CD4-positive, alpha-beta T cell treated with Interleukin-4 for 4 hours (primary cell): ENCODE measurements around the gene SYT8.
A peak's percentile ranks its signal among the peaks of the same experiment; 100 is the strongest.
"Not testable (repeated sequence)": the region's sequence is repeated elsewhere in the genome, so short reads cannot be mapped to it uniquely, and the experiment has no call there.

ENCODE experiments used
- DNase-seq: peaks from one replicate; pipeline ENCODE4 v3.0.0-alpha.2; 2020

Gene SYT8

DNA sequence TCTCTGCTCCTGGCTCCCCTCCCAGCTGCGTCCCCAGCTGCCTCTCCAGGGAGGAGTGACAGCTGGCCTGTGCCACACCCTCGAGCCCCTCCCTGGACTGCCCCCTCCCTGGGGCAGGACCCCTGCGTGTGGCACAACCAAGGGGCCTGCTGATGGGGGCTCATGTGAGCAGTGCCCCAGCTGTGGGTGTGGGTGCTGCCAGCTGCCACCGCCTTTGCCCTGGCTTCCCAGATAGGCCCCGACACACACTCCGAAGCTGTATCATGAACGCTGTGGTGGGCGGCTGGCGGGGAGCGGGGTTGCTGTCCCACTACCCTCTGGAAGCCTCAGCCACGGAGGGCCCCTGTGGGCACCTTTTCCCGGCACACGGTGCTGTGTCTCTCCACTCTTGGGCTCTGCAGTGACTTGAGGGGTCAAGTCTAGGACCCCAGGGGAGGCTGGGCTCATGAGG, 41.1 kb downstream of the SYT8 start:
- DNase-seq = not testable (repeated sequence)

DNA sequence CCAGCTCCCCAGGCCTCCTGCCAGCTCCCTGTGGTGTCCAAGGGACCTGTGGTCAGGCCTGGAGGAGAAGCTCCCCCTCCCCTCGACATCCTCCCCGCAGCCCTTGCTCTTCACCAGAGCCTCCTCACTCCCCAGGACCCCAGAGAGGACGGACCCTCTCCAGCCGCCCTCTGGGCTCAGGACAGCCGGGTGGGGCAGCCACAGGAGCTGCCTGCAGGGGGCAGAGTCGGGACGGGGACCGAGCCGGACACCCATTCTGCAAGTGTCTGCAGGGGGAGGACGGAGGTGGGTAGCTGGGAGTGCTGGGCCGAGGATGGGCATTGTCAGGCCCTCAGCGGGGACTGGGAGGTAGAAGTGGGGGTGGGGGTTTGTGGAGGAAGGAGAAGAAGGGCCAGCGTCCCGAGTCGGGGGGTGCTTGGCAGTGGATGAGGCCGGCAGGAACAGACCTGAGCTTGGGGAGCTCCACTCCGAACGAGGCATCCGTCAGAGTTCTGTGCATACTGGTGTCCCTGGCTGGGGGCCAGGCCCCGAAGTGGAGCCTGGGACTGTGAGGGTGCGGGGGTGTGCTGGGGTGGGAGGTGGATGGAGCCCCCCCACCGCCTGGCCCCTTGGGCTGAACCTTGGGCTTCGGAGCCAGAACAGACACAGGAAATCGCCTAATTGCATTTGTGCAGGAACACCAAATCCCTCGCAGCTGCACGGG, 41.7 kb downstream of the SYT8 start:
- no peak for DNase-seq

DNA sequence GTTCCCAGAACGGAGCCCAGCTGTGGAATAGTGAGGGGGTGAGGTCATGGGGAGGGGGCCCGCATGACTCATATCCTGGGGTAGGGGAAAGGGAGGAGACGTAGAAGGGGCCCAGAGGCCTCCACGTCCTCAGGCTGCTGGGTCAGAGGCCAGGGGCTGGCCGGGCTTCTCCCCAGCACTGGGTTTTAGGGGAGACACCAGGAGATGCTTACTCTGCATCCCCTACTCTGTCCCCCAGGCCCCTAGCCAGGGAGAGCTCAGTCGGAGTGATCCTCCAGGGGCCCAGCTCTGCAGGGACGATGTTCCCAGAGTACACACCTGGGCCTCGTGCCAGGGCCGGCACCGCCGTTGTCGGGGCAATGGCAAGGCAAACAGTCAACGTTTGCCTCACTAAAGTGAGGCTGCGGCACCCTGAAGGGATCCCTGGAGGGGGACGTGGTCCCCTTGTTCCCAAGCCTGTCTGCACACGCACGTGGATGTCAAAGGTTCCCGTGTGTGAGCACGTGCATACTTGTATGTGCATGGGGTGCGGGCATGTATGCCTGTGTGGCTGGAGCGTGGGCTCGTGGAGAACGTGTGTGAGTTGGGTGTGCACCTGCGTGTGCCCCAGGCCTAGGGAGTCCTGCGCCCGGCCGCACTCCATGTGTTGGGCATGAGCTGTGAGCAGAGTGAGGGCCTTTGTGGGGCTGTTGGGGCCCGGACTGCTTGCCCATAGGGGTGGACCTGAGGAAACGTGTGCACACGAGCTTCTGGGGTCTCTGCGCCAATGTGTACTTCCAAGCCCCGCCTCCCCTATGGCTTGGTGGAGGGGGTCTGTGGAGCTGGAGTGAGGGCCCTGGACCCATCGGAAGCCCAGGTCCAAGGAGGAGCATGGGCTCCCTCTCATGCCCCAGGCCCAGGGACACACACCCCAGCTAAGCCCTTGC, 42.7 kb downstream of the SYT8 start:
- no peak for DNase-seq

DNA sequence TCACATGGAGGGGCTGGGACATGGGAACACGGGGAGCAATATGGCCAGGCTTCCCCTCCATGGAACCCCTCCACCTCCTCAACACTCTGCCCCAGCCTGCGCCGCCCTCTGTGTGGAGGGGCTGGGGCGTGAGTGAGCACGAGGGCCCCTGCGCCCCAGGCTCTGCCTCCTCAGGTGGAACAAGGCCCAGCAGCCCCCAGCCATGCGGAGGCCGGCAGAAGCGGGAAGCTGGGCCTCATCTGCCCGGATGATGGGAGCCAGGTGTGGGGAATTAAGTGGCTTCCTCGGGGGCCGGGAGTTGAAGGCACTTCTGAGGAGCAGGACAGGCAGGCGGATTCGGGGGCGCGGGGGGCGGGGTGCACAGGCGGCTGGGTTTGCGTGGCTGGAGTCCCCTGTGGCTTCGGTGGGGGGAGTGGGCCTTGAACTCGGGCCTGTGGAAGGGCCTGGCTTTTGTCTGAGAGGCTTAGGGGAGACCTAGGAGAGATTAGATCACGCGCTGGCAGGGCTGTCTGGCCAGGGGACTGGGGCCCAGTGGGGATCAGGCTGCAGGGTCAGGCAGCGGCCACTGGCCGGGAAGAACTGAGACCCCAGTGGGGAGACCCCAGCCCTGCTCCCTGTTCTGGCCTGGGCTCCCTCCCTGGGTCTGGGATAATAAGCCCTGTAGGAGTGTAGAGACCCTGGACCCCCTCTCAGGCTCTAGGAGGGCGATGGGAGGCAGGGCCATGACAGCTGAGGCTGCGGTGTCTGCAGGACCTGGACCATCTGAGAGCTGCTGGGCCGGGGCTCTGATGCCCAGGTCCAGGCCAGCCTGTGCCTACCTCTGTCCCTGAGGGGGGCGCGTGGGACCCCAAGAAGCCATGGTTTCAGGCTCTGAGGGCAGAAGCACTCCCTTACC, 43.6 kb downstream of the SYT8 start:
- DNase-seq = no peak

DNA sequence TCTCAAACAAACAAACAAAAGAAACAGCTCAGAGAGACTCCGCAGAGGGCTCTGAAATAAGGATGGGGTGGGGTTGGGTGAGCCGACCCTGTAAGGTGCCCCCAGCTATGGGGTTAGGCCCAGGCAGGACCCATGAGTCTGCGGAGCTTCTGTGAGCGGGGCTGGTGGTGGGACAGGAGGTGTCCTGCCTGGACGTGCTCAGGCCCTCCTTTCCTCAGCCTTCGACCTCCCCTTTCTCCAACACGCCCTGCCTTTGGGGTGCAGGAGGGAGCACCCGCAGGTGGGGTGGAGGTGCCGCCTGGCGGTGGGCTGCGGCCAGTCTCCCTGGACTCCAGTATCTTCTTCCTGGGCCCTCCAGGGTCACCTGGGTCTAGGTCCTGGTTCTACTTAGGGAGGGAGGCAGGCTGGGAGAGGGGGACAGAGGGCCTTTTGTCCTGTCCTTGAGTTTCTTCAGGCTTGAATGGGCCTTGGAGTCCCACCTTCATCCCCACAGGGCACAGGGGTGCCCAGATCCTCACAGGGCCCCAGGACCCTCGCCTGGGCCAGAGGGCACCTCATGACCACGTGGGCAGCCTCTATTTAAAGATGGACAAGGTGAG, 44.7 kb downstream of the SYT8 start:
- DNase-seq = no peak

DNA sequence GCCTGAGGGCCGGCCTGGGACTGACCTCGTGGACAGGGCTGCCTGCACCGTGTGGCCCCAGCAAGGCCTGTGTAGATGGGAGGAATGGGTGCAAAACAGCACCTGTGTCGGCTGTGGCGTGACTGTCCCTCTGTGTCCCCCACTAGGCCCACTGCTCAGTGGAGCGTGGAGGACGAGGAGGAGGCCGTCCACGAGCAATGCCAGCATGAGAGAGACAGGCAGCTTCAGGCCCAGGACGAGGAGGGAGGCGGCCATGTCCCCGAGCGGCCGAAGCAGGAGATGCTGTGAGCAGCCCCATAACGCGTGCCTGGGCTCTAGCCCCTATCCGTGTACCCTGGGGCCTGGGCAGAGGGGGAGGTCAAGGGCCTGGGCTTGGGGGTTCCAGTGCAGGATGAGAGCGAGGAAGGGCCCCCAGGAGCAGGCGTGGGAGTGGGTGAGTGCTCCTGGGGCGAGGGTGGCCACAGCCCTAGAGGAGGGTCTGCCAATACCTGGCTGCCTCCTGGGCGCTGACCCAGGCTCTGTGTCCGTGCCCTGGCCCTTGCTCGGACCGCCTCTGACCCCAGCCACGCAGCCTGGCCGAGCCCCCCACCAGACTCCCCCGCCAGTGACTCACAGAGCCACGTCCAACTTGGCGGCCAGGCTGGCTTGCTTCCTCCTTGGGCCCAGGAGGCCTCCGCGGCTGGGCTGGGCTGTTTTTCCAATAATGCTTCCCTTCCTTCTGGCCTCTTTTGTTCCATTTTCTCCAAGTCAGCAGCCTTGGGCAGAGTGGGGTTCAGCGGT, 45.3 kb downstream of the SYT8 start:
- DNase-seq = no peak

DNA sequence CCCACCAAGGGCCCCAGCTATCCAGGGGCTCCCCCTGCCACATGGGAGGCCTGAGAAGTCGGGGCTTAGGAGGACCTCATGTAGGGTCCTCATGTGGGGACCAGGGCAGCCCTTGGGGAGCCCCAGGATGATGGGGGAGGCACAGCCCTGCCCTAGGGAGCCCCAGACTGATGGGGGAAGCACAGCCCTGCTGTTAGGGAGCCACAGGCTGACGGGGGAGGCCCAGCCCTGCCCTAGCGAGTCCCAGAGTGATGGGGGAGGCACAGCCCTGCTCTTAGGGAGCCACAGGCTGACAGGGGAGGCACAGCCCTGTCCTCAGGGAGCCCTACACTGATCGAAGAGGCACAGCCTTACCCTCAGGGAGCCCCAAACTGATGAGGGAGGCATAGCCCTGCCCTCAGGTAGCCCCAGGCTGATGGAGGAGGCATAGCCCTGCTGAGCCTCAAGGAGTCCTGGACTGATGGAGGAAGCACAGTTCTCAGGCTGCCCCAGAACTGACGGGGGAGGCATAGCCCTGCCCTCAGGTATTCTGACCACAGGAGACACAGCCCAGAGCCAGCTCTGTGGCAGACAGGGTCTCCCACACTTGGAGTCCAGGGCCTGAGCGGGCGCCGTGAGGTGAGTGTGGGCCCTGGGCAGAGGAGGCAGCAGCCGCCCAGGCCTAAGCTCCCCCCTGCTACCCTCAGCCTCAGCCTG, 46.1 kb downstream of the SYT8 start:
- no peak for DNase-seq

DNA sequence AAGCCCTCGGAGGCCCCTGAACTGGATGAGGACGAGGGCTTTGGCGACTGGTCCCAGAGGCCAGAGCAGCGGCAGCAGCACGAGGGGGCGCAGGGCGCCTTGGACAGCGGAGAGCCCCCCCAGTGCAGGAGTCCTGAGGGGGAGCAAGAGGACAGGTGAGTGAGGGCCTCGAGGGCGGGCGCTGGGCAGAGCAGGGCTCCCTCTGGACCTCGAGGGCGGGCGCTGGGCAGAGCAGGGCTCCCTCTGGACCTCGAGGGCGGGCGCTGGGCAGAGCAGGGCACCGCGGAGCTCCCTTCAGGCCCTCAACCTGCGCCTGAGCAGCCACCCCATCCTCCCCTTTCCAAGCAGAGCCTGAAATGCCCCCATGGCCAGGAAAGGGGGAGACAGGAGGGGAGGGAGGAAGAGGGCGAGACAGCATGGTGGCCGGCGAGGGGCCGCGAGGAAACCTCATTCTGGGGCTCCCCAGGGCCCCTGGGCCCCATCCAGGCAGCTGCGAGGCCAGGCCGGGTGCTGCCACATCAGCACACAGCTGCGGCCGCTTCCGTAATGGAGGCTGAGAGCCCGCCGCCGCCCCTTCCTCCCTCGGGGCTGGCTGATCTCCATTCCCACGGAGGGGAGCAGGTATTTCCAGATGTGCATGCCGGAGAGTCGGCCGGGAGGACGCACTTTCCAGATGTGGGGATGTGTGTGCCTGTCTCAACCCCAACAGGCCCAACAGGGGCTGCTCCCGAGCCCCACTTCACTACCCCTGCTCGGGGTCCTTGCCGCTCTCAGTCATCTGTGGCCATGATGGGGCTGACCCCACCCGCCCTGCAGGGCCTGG, 46.9 kb downstream of the SYT8 start:
- no peak for DNase-seq

DNA sequence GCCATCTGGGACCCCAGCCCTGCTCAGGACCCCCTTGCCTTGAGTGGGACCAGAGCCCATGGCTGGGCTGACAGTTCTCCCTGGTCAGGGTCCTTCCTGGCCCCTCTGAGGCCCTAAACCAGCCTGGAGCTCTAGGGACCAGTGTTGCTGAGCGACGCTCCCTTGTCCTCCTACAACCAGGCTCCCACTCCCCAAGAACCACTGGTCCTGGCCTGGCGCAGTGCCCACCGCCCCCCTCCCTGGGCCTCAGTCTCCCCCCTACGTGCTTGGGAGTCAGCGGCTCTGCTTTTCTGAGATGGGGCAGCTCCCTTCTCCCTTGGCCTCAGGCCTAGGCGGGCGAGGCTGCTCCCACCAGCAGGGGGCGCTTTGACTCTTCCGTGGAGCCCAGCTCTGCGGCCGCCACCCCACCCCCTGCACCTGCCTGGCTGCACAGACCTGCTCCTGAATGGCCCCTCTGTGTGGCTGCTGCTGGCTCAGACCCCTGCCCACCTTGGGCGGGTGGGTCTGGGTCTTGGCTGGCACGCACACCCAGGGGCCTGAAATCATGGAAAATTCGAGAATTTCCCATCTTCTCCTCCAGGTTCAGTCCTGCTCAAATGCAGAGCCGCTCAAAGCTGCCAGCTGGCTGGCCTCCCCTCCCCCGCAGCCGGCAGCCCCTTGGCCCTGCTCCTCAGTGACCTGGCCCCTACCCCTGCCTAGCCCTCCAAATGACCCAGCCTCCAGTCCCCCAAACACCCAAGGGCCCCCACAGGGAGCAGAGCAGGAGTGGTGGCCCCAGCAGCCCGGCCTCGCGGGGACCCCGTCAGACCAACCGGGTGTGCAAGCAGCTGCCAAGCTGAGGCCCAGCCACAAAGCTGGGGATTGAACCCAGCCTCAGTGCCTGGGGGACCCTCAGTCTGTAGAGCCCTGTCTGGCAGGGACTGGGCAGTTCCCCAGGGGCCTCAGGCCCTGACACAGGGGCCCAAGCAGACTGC, 47.8 kb downstream of the SYT8 start:
- peak; percentile 57 for DNase-seq

DNA sequence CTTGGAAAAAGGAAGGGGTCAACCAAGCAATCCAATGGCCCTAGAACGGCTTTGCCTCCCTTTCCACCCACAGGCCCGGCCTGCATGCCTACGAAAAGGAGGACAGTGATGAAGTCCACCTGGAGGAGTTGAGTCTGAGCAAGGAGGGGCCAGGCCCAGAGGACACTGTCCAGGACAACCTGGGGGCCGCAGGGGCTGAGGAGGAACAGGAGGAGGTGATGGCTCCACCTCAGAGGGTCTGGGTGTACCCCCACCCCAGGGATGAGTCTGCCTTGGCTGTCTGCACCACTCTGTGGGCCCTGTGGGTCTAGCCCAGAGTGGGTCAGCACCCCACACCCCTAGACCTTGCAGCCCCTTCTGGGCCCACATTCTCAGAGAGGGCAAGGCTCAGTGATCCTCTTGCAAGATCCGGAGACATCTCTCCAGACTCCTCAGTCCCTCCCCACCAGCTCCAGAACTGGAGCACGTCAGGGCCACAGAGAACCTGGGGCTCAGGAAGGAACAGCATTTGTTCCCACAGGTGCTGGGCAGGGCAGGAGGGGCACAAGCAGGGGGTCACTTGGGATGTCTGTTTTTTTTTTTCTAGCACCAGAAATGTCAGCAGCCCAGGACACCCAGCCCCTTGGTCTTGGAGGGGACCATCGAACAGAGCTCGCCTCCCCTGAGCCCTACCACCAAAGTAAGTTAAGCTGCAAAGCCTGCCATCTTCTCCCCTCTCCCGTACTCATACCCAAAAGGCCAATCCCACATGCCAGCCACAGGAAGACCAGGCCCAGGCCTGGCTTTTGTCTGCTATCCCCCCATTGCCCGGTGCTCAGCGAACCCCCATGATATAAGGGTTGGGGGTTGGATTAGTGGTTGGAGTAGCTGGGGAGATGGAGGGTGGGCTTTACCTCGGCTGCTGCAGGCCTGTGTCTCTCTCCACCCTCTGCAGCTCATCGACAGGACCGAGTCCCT, 48.8 kb downstream of the SYT8 start:
- no peak for DNase-seq

DNA sequence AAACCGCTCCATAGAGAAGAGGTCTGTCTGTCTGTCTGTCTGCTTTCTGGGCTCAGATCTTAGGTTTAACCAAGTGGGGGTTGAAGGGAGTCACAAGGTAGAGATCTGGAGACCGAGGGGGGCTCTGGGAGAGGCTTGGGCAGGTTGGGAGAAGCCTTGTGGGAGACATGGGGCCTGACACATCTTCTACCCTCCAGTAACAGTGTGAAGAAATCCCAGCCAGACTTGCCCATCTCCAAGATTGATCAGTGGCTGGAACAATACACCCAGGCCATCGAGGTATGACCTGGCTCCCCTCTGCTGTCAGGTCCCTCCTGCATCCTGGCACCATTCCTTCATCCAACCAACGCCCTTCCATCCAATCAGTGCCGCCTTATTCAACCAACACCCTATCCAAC, 49.5 kb downstream of the SYT8 start:
- DNase-seq = no peak

DNA sequence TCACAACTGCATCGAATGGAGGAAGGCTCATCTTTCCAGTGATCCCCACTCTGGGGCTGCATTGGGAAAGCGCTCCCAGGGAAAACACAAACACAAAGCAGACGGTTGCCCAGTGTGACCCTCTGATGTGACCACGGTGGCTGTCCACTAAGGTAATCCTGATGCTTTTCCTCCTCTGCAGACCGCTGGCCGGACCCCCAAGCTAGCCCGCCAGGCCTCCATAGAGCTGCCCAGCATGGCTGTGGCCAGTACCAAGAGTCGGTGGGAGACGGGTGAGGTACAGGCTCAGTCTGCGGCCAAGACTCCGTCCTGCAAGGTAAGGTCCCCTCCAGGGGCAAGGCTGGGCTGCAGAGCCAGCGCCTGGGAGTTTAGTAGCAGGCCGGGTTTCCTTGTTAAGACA, 51.8 kb downstream of the SYT8 start:
- not testable (repeated sequence) for DNase-seq
